SK-N-SH (cell line): ENCODE results near the gene MAP2K7. TPM values are rescaled to one million over a fixed set of nuclear protein-coding genes. Genes with fewer than 3 reads are reported as not detected.

Source experiments
- CTCF ChIA-PET: fragments of 300-600, 350-600 bp; formaldehyde crosslinking; extraction: SDS; loops from one replicate; lab custom pipeline; 2021; lab: Yijun Ruan, JAX
- POLR2A ChIA-PET: fragments of 350-600 bp; sonication (Branson Sonifier 250); formaldehyde crosslinking; extraction: SDS; loops from one replicate; lab custom pipeline; 2020; ENCODE audit warnings: antibody characterized with exemption, inconsistent platforms; lab: Yijun Ruan, JAX
- DNase-seq: peaks from one replicate; pipeline ENCODE4 v3.0.0; 2012
- H2AFZ ChIP-seq: fragments of 200-600 bp; sonication (generic); 2 replicates; pipeline ENCODE4 v1.8.1; 2016; ENCODE audit warnings: antibody characterized with exemption, mild to moderate bottlenecking, low read depth
- H3F3A ChIP-seq: fragments of 200-600 bp; sonication (generic); replicated peaks from 2 replicates; pipeline ENCODE3; 2016; ENCODE audit warnings: antibody characterized with exemption, mild to moderate bottlenecking; ENCODE audit not compliant: insufficient read depth
- H3K27ac ChIP-seq, 2 experiments: fragments of 200-500 bp in 1 of 2; fragments of 200-600 bp in 1 of 2; sonication (Bioruptor generic) in 1 of 2; sonication (generic), shearing (Covaris generic) in 1 of 2; 2 replicates each; pipeline versions ENCODE4 v1.5.1 to v1.6.1; 2014 to 2016; ENCODE audit warnings: low read depth in 2 of 2, inconsistent platforms in 1 of 2, low read length in 1 of 2, mild to moderate bottlenecking in 1 of 2, mixed read lengths in 1 of 2
- H3K27me3 ChIP-seq: fragments of 200-600 bp; sonication (generic), shearing (Covaris generic); 2 replicates; pipeline ENCODE4 v1.6.1; 2016; ENCODE audit warnings: mixed run types; ENCODE audit not compliant: insufficient read depth
- H3K36me3 ChIP-seq, 2 experiments: fragments of 200-500 bp in 1 of 2; fragments of 200-600 bp in 1 of 2; sonication (Bioruptor generic) in 1 of 2; sonication (generic) in 1 of 2; replicated peaks in 1 of 2; 2 replicates each; pipeline versions ENCODE3 to v1.5.1; 2014 to 2016; ENCODE audit warnings: low read length in 1 of 2, mild to moderate bottlenecking in 1 of 2; ENCODE audit not compliant: insufficient read depth in 2 of 2, control insufficient read depth in 1 of 2
- H3K4me1 ChIP-seq, 2 experiments: fragments of 200-500 bp in 1 of 2; fragments of 200-600 bp in 1 of 2; sonication (Bioruptor generic) in 1 of 2; sonication (generic), shearing (Covaris generic) in 1 of 2; 2 replicates each; pipeline versions ENCODE4 v1.5.1 to v1.6.1; 2014 to 2016; ENCODE audit warnings: low read depth in 1 of 2, low read length in 1 of 2, mixed run types in 1 of 2; ENCODE audit not compliant: insufficient read depth in 2 of 2, control insufficient read depth in 1 of 2
- H3K4me2 ChIP-seq: fragments of 200-600 bp; sonication (generic), shearing (Covaris generic); 2 replicates; pipeline ENCODE4 v1.6.1; 2017; ENCODE audit warnings: mixed run types
- H3K4me3 ChIP-seq, 2 experiments: fragments of 200-500 bp in 1 of 2; fragments of 200-600 bp in 1 of 2; sonication (Bioruptor generic) in 1 of 2; sonication (generic), shearing (Covaris generic) in 1 of 2; 2 replicates each; pipeline versions ENCODE4 v1.5.1 to v1.8.1; 2014 to 2016; ENCODE audit warnings: low read depth in 2 of 2, inconsistent platforms in 1 of 2, low read length in 1 of 2, mild to moderate bottlenecking in 1 of 2, mixed read lengths in 1 of 2, moderate library complexity in 1 of 2
- H3K79me2 ChIP-seq: fragments of 200-600 bp; sonication (generic); 2 replicates; pipeline ENCODE4 v1.8.1; 2017; ENCODE audit warnings: mild to moderate bottlenecking; ENCODE audit not compliant: insufficient read depth
- H3K9ac ChIP-seq: fragments of 200-600 bp; sonication (generic); 2 replicates; pipeline ENCODE4 v1.6.1; 2017; ENCODE audit warnings: mixed run types
- H3K9me2 ChIP-seq: fragments of 200-600 bp; sonication (generic); 2 replicates; pipeline ENCODE4 v1.6.1; 2017; ENCODE audit warnings: mixed run types
- H3K9me3 ChIP-seq: fragments of 200-600 bp; sonication (generic); 2 replicates; pipeline ENCODE4 v1.6.1; 2017; ENCODE audit warnings: mixed run types, mild to moderate bottlenecking, moderate library complexity
- H4K20me1 ChIP-seq: fragments of 200-600 bp; sonication (generic); 2 replicates; pipeline ENCODE4 v1.6.1; 2017; ENCODE audit warnings: mild to moderate bottlenecking, mixed run types; ENCODE audit not compliant: insufficient read depth
- EP300 ChIP-seq, 2 experiments: IDR thresholded peaks; 2 replicates each; pipeline versions ENCODE4 v1.4.0 to v1.6.1; 2012; ENCODE audit warnings: borderline replicate concordance in 1 of 2, low read depth in 1 of 2, low read length in 1 of 2
- EZH2phosphoT487 ChIP-seq: fragments of 200-600 bp; sonication (generic); IDR thresholded peaks from 2 replicates; pipeline ENCODE4 v1.6.1; 2017; ENCODE audit warnings: low read depth, mixed run types, mild to moderate bottlenecking, antibody characterized with exemption, moderate library complexity, borderline replicate concordance
- FOSL2 ChIP-seq: IDR thresholded peaks from 2 replicates; pipeline ENCODE4 v1.4.0; 2012; ENCODE audit warnings: low read depth, mild to moderate bottlenecking, moderate library complexity, borderline replicate concordance
- GABPA ChIP-seq: IDR thresholded peaks from 2 replicates; pipeline ENCODE4 v1.4.0; 2012; ENCODE audit warnings: low read depth, mild to moderate bottlenecking
- GATA2 ChIP-seq: sonication (generic); formaldehyde crosslinking; IDR thresholded peaks from 2 replicates; pipeline ENCODE4 v1.5.0; 2020; ENCODE audit warnings: mild to moderate bottlenecking, missing genetic modification reagents
- IRF3 ChIP-seq: fragments of 150-350 bp; IDR thresholded peaks from 2 replicates; pipeline ENCODE4 v1.6.1; 2016; ENCODE audit warnings: mild to moderate bottlenecking, low read depth, low read length
- MAX ChIP-seq: IDR thresholded peaks from 2 replicates; pipeline ENCODE4 v1.4.0; 2012; ENCODE audit warnings: low read depth
- PBX3 ChIP-seq: IDR thresholded peaks from 2 replicates; pipeline ENCODE4; 2012
- POLR2AphosphoS5 ChIP-seq: IDR thresholded peaks from 2 replicates; pipeline ENCODE4 v1.6.1; 2012; ENCODE audit warnings: low read depth, low read length
- RAD21 ChIP-seq: IDR thresholded peaks from 2 replicates; pipeline ENCODE4 v1.6.1; 2012; ENCODE audit warnings: mild to moderate bottlenecking, low read length
- RCOR1 ChIP-seq: fragments of 150-350 bp; IDR thresholded peaks from 2 replicates; pipeline ENCODE4 v1.6.1; 2017; ENCODE audit warnings: antibody characterized with exemption, low read length
- RFX5 ChIP-seq: IDR thresholded peaks from 2 replicates; pipeline ENCODE4 v1.6.1; 2012; ENCODE audit warnings: mild to moderate bottlenecking, improper control_type of control experiment, low read length
- RXRA ChIP-seq: IDR thresholded peaks from 2 replicates; pipeline ENCODE4 v1.4.0; 2012; ENCODE audit warnings: low read depth, mild to moderate bottlenecking, borderline replicate concordance
- SIN3A ChIP-seq: IDR thresholded peaks from 2 replicates; pipeline ENCODE4 v1.6.1; 2012; ENCODE audit warnings: low read depth, mild to moderate bottlenecking, low read length, moderate library complexity, borderline replicate concordance
- SMC3 ChIP-seq: IDR thresholded peaks from 2 replicates; pipeline ENCODE4 v1.6.1; 2012; ENCODE audit warnings: low read depth, low read length, improper control_type of control experiment
- TAF1 ChIP-seq: IDR thresholded peaks from 2 replicates; pipeline ENCODE4 v1.6.1; 2012; ENCODE audit warnings: low read depth, mild to moderate bottlenecking, low read length, moderate library complexity, borderline replicate concordance
- TCF12 ChIP-seq: IDR thresholded peaks from 2 replicates; pipeline ENCODE4 v1.4.0; 2012
- ZBTB33 ChIP-seq: IDR thresholded peaks from 2 replicates; pipeline ENCODE4 v1.4.0; 2012; ENCODE audit warnings: low read depth, borderline replicate concordance
- WGBS: methylation state at CpG from one replicate; pipeline ENCODE4 v1.1.6; 2017; ENCODE audit warnings: low lambda C conversion rate; 5-methylcytosine and 5-hydroxymethylcytosine counted together
- polyA plus RNA-seq, 3 experiments: library from polyadenylated mRNA; depleted of rRNA; stranded (reverse); fragments of >200 nt; gene quantifications; 2 replicates each; pipeline ENCODE4 v1.2.3, GENCODE V29; 2012

The MAP2K7 gene
- polyA plus RNA-seq, 1 of the 3 experiments (the other 2 are of a cell fraction), result 13.0 TPM

GRCh38 chr19:7869453-7869909 lies 34.2 kb upstream of the MAP2K7 start:
- CTCF ChIA-PET, result interaction anchor here (1.0 to 1.9 kb wide), 3 partner anchors 16 to 189 kb away, joined by 3 to 5 read pairs (median 3); partner anchors contain the start of gene TRAPPC5
- Histone ChIP-seq H4K20me1 (no peaks in the 10 kb centered on the region), H3F3A (peaks cover 14% of the 10 kb centered on the region), H3K4me1 (peaks cover 0 to 26% of the 10 kb centered on the region in 2 experiments; a peak in 2 of 4 replicates), H3K9me3 (no peaks in the 10 kb centered on the region), H3K9ac (no peak overlapping the region), H2AFZ (no peak overlapping the region), H3K79me2 (no peaks in the 10 kb centered on the region), H3K9me2 (no peaks in the 10 kb centered on the region), H3K27me3 (no peaks in the 10 kb centered on the region), H3K36me3 (no peaks in the 10 kb centered on the region), H3K4me3 (no peak overlapping the region), H3K4me2 (no peak overlapping the region), H3K27ac (no peak overlapping the region)
- POLR2A ChIA-PET, result interaction anchor here (1.9 kb wide), 1 partner anchor 51 kb away, joined by 8 read pairs; the partner anchor contains the start of gene SNAPC2
- TF ChIP-seq RAD21 (no peak), FOSL2 (no peak), GABPA (no peak), PBX3 (no peak), IRF3 (no peak), MAX (no peak), RFX5 (no peak)
- WGBS, result 83% methylated on average over 16 of the region's 47 CpGs
- peak; percentile 84 for DNase-seq

- Histone ChIP-seq H2AFZ (no peak overlapping the region), H3K4me3 (no peak overlapping the region), H3K4me2 (no peak overlapping the region), H3K9me2 (no peaks in the 10 kb centered on the region), H3K27me3 (no peaks in the 10 kb centered on the region), H3K9me3 (no peaks in the 10 kb centered on the region), H3K79me2 (no peaks in the 10 kb centered on the region), H3F3A (peaks cover 14% of the 10 kb centered on the region)
- POLR2A ChIA-PET, result interaction anchor here (0.6 to 1.9 kb wide), 2 partner anchors 13 to 51 kb away, joined by 4 to 8 read pairs; partner anchors contain the start of gene SNAPC2
- DNase-seq, result peak; percentile 71
- TF ChIP-seq RAD21 (no peak), EZH2phosphoT487 (no peak), TCF12 (no peak), RCOR1 (no peak), SMC3 (no peak), RFX5 (no peak), POLR2AphosphoS5 (no peak), GATA2 (CRISPR knock-in tag) (no peak), TAF1 (no peak), EP300 (IDR thresholded peaks at IDR 0.05; ENCODE audit: borderline replicate concordance in 1 of 2, low read depth in 1 of 2, low read length in 1 of 2) (no peak), ZBTB33 (no peak), SIN3A (no peak), PBX3 (no peak), RXRA (no peak)
- TF ChIP-seq, all 33 proteins: peak for 0
- H3K4me1 ChIP-seq, result peaks cover 0 to 30% of the 10 kb centered on the region in 2 experiments; a peak in 2 of 4 replicates
- 85% methylated on average over 30 of the region's 30 CpGs for whole genome bisulfite sequencing
- no peak overlapping the region for H3K9ac ChIP-seq
- CTCF ChIA-PET, result interaction anchor here (1.0 to 1.9 kb wide), 2 partner anchors 16 to 189 kb away, joined by 3 to 5 read pairs; partner anchors contain the start of gene TRAPPC5
- no peaks in the 10 kb centered on the region for H4K20me1 ChIP-seq
- H3K27ac ChIP-seq, result no peak overlapping the region
- H3K36me3 ChIP-seq, result no peaks in the 10 kb centered on the region
These were observed 33.7 kb upstream of the MAP2K7 start for GRCh38 chr19:7869910-7870511.
